ENCODE data around the gene LRCH1. TPM values are rescaled to one million over a fixed set of nuclear protein-coding genes. Genes with fewer than 3 reads are reported as not detected.

LRCH1 gene
- total and polyA plus RNA-seq, 2 experiments from 2014 or later: 6.0 to 14.6 TPM

DNA sequence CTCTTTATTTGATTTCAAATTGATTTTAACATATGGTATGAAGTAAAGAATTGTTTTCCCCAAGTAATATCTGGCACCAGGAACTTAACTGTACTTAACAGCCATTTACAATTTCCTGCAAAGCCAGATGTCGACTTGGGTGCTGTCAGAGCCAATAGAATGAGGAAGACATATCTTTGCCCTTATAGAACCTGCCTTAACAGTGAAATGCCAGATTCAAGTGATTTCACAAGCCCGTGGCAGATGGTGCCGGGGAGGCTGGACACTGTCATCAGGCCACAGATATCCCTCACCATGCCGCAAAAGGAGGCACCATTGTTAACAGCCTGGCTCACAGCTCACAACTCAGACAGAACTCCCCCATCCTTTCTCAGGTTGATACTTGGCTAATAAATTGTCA lies 195.3 kb downstream of the LRCH1 start:
- peaks cover 12% of the 10 kb centered on the region for H3K36me3 ChIP-seq

DNA sequence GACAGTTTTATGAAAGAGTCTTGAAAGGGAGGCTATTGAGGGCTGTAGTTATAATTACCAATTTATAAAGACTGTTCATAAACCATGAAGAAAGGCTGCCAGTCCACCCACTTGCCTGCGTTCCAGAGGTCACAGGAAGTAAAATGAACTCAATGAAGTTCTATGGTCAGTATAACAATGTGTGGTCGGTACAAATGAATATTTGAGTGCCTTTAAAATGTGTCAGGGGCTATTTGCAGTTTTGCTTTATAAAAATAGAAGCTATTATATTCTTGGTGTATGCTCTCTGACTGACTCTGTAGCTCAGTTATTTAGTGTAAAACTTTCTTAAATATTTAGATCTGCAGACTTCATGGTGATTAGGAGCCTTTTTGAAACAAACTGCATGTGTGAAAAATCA lies 197.0 kb downstream of the LRCH1 start:
- Histone ChIP-seq H3K4me1 (ENCODE audit: low read depth) (no peaks in the 10 kb centered on the region), H3K36me3 (peaks cover 12% of the 10 kb centered on the region), H3K9me3 (ENCODE audit: low read depth) (no peaks in the 10 kb centered on the region), H3K27ac (peak overlapping the region; percentile 28), H3K27me3 (no peaks in the 10 kb centered on the region), H3K4me3 (no peak overlapping the region)
- TF ChIP-seq, protein P1, sequence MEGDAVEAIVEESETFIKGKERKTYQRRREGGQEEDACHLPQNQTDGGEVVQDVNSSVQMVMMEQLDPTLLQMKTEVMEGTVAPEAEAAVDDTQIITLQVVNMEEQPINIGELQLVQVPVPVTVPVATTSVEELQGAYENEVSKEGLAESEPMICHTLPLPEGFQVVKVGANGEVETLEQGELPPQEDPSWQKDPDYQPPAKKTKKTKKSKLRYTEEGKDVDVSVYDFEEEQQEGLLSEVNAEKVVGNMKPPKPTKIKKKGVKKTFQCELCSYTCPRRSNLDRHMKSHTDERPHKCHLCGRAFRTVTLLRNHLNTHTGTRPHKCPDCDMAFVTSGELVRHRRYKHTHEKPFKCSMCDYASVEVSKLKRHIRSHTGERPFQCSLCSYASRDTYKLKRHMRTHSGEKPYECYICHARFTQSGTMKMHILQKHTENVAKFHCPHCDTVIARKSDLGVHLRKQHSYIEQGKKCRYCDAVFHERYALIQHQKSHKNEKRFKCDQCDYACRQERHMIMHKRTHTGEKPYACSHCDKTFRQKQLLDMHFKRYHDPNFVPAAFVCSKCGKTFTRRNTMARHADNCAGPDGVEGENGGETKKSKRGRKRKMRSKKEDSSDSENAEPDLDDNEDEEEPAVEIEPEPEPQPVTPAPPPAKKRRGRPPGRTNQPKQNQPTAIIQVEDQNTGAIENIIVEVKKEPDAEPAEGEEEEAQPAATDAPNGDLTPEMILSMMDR (IDR thresholded peaks at IDR 0.05; ENCODE audit: low read depth, low read length): no peak
- DNase-seq (ENCODE audit: low read depth in 1 of 2, low spot score in 1 of 2): no peak

More for the DNA sequence above, 195.3 kb downstream of the LRCH1 start:
- Histone ChIP-seq H3K4me3 (no peak overlapping the region), H3K4me1 (ENCODE audit: low read depth) (no peaks in the 10 kb centered on the region), H3K9me3 (ENCODE audit: low read depth) (no peaks in the 10 kb centered on the region), H3K27me3 (no peaks in the 10 kb centered on the region), H3K27ac (no peak overlapping the region)
- TF ChIP-seq, protein P1 (IDR thresholded peaks at IDR 0.05; ENCODE audit: low read depth, low read length): no peak
- no peak for DNase-seq (ENCODE audit: low read depth in 1 of 2, low spot score in 1 of 2)

DNA sequence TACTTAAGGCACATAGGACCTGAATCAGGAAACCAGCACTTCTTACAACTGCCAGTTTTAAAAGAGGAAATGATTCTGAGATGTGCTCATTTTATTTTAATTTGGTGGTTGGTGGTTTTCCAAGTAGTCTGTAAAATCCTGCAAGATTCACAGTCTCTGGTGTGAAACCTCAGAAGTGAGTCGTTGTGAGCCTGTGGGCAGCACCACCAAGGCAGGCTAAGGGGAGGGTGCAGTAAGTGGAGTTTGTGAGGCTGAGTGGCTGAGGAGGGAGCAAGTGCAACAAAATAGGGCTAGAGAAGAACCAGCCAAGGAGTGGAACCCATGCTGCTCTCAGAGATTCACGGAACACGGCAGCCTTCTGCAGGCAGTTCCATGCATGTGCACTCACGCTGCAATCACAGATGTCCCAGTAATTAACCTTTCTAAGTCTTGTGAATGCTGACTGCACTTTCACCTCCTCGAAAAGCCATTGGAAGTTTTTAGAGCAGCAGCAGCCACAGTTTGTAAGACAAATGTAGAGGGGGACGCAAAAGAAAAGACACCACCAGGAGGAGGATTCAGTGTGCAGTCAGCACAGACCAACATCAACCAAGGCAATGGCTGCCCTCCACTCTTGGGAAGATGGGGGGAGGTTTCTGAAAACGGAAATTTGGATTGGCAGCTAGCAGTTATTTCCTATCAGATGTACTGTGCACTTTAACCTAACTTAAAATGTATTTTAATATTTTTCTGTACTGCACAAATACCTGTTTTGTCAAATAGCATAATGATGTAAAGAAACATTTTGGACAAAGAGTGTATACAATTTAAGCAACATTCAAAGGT lies 199.1 kb downstream of the LRCH1 start:
- Histone ChIP-seq H3K9me3 (ENCODE audit: low read depth) (no peaks in the 10 kb centered on the region), H3K36me3 (peaks cover 12% of the 10 kb centered on the region), H3K4me1 (ENCODE audit: low read depth) (no peaks in the 10 kb centered on the region), H3K4me3 (no peak overlapping the region), H3K27ac (no peak overlapping the region), H3K27me3 (no peaks in the 10 kb centered on the region)
- TF ChIP-seq, protein P1 (IDR thresholded peaks at IDR 0.05; ENCODE audit: low read depth, low read length): no peak
- DNase-seq (ENCODE audit: low read depth in 1 of 2, low spot score in 1 of 2): no peak

DNA sequence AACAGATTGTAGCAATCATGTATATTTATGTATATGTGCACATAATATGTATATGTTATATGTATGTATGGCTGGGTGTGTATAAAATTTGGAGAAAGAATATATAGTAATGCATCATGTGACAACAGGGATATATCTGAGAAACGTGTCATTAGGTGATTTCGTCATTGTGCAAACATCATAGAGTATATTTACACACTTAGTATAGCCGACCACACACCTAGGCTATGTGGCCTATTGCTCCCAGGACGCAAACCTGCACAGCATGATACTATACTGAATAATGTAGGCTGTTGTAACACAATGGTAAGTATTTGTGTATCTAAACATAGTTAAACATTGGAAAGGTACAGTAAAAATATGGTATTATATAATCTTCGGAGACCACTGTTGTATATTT lies 200.2 kb downstream of the LRCH1 start:
- TF ChIP-seq, protein P1 (IDR thresholded peaks at IDR 0.05; ENCODE audit: low read depth, low read length): no peak

DNA sequence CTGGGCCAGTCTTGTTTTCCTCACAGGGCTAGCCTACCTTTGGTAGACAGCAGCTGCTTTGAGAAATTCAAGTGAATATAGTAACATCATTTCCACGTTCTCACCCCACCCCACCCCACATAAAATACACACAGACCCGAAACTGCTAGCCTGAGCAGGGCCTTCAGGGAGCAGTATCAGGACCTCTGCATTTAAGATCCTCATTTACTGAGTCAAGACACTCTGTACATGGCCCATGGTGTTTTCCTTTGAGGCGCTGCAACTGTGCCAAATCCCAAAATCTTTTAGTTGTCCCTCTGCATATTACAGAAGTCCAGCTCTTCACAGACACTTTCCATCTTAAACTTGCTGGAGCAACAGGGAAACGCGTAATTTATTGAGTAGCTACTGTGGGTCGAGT lies 200.9 kb downstream of the LRCH1 start:
- H3K4me3 ChIP-seq: no peak overlapping the region
- no peak for DNase-seq (ENCODE audit: low read depth in 1 of 2, low spot score in 1 of 2)
- TF ChIP-seq, protein P1 (IDR thresholded peaks at IDR 0.05; ENCODE audit: low read depth, low read length): no peak
- no peaks in the 10 kb centered on the region for H3K4me1 ChIP-seq (ENCODE audit: low read depth)
- peaks cover 12% of the 10 kb centered on the region for H3K36me3 ChIP-seq
- no peaks in the 10 kb centered on the region for H3K27me3 ChIP-seq
- H3K27ac ChIP-seq: no peak overlapping the region
- no peaks in the 10 kb centered on the region for H3K9me3 ChIP-seq (ENCODE audit: low read depth)

More for the DNA sequence above, 200.2 kb downstream of the LRCH1 start:
- Histone ChIP-seq H3K27me3 (no peaks in the 10 kb centered on the region), H3K36me3 (peaks cover 12% of the 10 kb centered on the region), H3K9me3 (ENCODE audit: low read depth) (no peaks in the 10 kb centered on the region), H3K27ac (no peak overlapping the region), H3K4me1 (ENCODE audit: low read depth) (no peaks in the 10 kb centered on the region), H3K4me3 (no peak overlapping the region)
- no peak for DNase-seq (ENCODE audit: low read depth in 1 of 2, low spot score in 1 of 2)

All from cardiac muscle cell (in vitro differentiated cells and primary cell).